Measurements from ENCODE around the gene PSMB8. TPM values are rescaled to one million over a fixed set of nuclear protein-coding genes. Genes with fewer than 3 reads are reported as not detected.

PSMB8 gene
- total and polyA plus RNA-seq, 2 of the 8 experiments (the other 6 are each of a cell fraction or from before 2014, with no cell fraction given), result 18.4 to 43.0 TPM

DNA sequence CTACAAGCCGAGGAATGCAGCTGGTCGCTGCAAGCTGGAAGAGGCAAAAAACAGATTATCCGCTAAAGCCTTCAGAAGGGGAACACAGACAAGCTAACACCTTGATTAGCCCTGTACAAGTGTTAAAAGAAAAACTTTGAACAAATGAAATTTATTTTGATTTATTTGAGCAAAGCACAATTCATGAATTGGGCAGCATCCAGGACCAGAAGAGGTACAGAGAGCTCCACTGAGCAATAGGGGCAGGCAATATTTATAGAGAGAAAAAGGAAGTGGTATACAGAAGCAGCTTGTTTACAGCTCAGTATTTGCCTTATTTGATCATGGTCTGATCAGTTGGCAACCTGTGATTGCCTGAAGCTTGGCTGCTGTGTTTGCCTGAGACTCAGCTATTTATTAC is 44.7 kb downstream of the PSMB8 start:
- no peak overlapping the region for H3K4ac ChIP-seq (replicated peaks; ENCODE audit: insufficient read length, low read depth, low read length)
- no peak overlapping the region for H4K5ac ChIP-seq (ENCODE audit: insufficient read length, low read depth, low read length)
- CTCF ChIA-PET (ENCODE audit: partially characterized antibody), result interaction anchor here (0.6 to 3.0 kb wide), 14 partner anchors 10 to 901 kb away, joined by 3 to 25 read pairs (median 4); partner anchors contain the start of gene TAP2
- no peak overlapping the region for H2BK120ac ChIP-seq (replicated peaks; ENCODE audit: low read depth, low read length)
- H3K9me3 ChIP-seq (ENCODE audit: insufficient read depth in 2 of 2, low read depth in 1 of 2, low read length in 1 of 2), result peaks cover 4 to 6% of the 10 kb centered on the region in 2 experiments; a peak in 1 of 4 replicates
- H2BK20ac ChIP-seq (ENCODE audit: low read length), result no peak overlapping the region
- no peak overlapping the region for H3K14ac ChIP-seq (ENCODE audit: insufficient read length)
- no peak overlapping the region for H3K4me3 ChIP-seq (ENCODE audit: extremely low read depth in 1 of 4, insufficient read depth in 2 of 4, low read depth in 3 of 4, low read length in 4 of 4)
- H3K4me1 ChIP-seq (replicated peaks in 1 of 4; ENCODE audit: control insufficient read depth in 3 of 4, insufficient read depth in 4 of 4, low read length in 3 of 4), result peaks cover 0 to 3% (median 0%) of the 10 kb centered on the region in 4 experiments; a peak in 1 of 7 replicates
- H4K20me1 ChIP-seq (replicated peaks in 1 of 2; ENCODE audit: control insufficient read depth in 1 of 2, insufficient read depth in 2 of 2, low read length in 2 of 2), result no peaks in the 10 kb centered on the region
- no peak overlapping the region for H2AK5ac ChIP-seq (ENCODE audit: low read depth, low read length)
- no peak for FAIRE-seq
- no peaks in the 10 kb centered on the region for H3K79me2 ChIP-seq (ENCODE audit: control insufficient read depth in 1 of 2, insufficient read depth in 2 of 2, low read length in 2 of 2)
- H2BK12ac ChIP-seq (ENCODE audit: low read depth, low read length), result no peak overlapping the region
- no peaks in the 10 kb centered on the region for H3K79me1 ChIP-seq (ENCODE audit: low read depth, low read length)
- 91% methylated on average over 3 of the region's 3 CpGs; no CpG with 5 or more reads in 1 of the 2 experiments for WGBS, 2 experiments (ENCODE audit: extremely low coverage in 1 of 2, insufficient coverage in 1 of 2, insufficient read length in 1 of 2, insufficient replicate concordance in 2 of 2, low coverage in 1 of 2, low lambda C conversion rate in 2 of 2, missing lambda C conversion rate in 1 of 2)
- POLR2A ChIA-PET (ENCODE audit: partially characterized antibody), result no interaction called here
- H4K91ac ChIP-seq (replicated peaks; ENCODE audit: insufficient read length, low read length), result no peak overlapping the region
- H4K8ac ChIP-seq (ENCODE audit: extremely low read depth, insufficient read depth, low read length), result no peak overlapping the region
- H2BK15ac ChIP-seq (ENCODE audit: low read length), result no peak overlapping the region
- no peak for DNase-seq (ENCODE audit: low read depth in 1 of 2, low spot score in 2 of 2)
- H3K36me3 ChIP-seq (ENCODE audit: control insufficient read depth in 2 of 4, insufficient read depth in 4 of 4, low read length in 3 of 4), result no peaks in the 10 kb centered on the region
- H3K18ac ChIP-seq (ENCODE audit: extremely low read depth, low read length), result no peak overlapping the region
- peaks cover 0 to 1% (median 0%) of the 10 kb centered on the region in 4 experiments; a peak in 1 of 7 replicates for H3K27me3 ChIP-seq (replicated peaks in 1 of 4; ENCODE audit: control insufficient read depth in 3 of 4, extremely low read depth in 1 of 4, insufficient read depth in 3 of 4, low read length in 3 of 4)
- no peak overlapping the region for H2AFZ ChIP-seq (ENCODE audit: low read length)
- H3K4me2 ChIP-seq (ENCODE audit: insufficient read depth in 1 of 2, low read depth in 2 of 2, low read length in 2 of 2), result no peak overlapping the region
- no peak overlapping the region for H3K56ac ChIP-seq (replicated peaks; ENCODE audit: insufficient read length, low read depth, low read length)
- H2BK5ac ChIP-seq (ENCODE audit: low read depth, low read length), result no peak overlapping the region
- H3K23me2 ChIP-seq (ENCODE audit: low read depth, low read length), result no peaks in the 10 kb centered on the region
- H3K23ac ChIP-seq (ENCODE audit: insufficient read length), result no peak overlapping the region
- H3K27ac ChIP-seq (ENCODE audit: low read depth, low read length), result no peak overlapping the region
- no peak overlapping the region for H3K9ac ChIP-seq (replicated peaks in 1 of 4; ENCODE audit: extremely low read depth in 1 of 4, low read depth in 3 of 4, low read length in 3 of 4)
- TF ChIP-seq CTBP2 (IDR thresholded peaks at IDR 0.05; ENCODE audit: borderline replicate concordance, insufficient read depth, insufficient read length, low read length) (no peak), RAD21 (IDR thresholded peaks at IDR 0.05 in 1 of 2, conservative IDR thresholded peaks at IDR 0.05 in 1 of 2; ENCODE audit: low read depth in 2 of 2, low read length in 2 of 2) (no peak), CBX5 (IDR thresholded peaks at IDR 0.05; ENCODE audit: low read depth, low read length) (no peak), ZNF274 (IDR thresholded peaks at IDR 0.05; ENCODE audit: borderline replicate concordance, extremely low read depth, low read length) (no peak), HDAC2 (IDR thresholded peaks at IDR 0.05; ENCODE audit: borderline replicate concordance in 1 of 2, low read depth in 2 of 2, low read length in 2 of 2) (no peak), JUND (IDR thresholded peaks at IDR 0.05; ENCODE audit: low read length) (no peak), RNF2 (IDR thresholded peaks at IDR 0.05; ENCODE audit: borderline replicate concordance, low read depth, low read length, missing control alignments, poor library complexity, severe bottlenecking) (no peak), POLR2AphosphoS5 (IDR thresholded peaks at IDR 0.05; ENCODE audit: low read depth, low read length) (no peak)
- TF ChIP-seq, protein P1, sequence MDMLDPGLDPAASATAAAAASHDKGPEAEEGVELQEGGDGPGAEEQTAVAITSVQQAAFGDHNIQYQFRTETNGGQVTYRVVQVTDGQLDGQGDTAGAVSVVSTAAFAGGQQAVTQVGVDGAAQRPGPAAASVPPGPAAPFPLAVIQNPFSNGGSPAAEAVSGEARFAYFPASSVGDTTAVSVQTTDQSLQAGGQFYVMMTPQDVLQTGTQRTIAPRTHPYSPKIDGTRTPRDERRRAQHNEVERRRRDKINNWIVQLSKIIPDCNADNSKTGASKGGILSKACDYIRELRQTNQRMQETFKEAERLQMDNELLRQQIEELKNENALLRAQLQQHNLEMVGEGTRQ (IDR thresholded peaks at IDR 0.05; ENCODE audit: low read length), result no peak
